22Rv1 (cell line): ENCODE data around the gene DACH1.

Source experiments
- H3K27ac ChIP-seq: fragments of 450-650 bp; 2 replicates; pipeline ENCODE4 v1.5.1; 2017
- ZFX ChIP-seq: fragments of 450-650 bp; IDR thresholded peaks from 2 replicates; pipeline ENCODE4 v1.6.1; 2017; ENCODE audit warnings: antibody characterized with exemption, borderline replicate concordance
- TF ChIP-seq, protein P1 (sequence below): fragments of 450-650 bp; IDR thresholded peaks from 2 replicates; pipeline ENCODE4 v1.5.1; 2017; ENCODE audit warnings: mild to moderate bottlenecking

The DACH1 gene

GRCh38 chr13:71394176-71394575, 472.8 kb downstream of the DACH1 start:
- no peak overlapping the region for H3K27ac ChIP-seq
- TF ChIP-seq, protein P1, sequence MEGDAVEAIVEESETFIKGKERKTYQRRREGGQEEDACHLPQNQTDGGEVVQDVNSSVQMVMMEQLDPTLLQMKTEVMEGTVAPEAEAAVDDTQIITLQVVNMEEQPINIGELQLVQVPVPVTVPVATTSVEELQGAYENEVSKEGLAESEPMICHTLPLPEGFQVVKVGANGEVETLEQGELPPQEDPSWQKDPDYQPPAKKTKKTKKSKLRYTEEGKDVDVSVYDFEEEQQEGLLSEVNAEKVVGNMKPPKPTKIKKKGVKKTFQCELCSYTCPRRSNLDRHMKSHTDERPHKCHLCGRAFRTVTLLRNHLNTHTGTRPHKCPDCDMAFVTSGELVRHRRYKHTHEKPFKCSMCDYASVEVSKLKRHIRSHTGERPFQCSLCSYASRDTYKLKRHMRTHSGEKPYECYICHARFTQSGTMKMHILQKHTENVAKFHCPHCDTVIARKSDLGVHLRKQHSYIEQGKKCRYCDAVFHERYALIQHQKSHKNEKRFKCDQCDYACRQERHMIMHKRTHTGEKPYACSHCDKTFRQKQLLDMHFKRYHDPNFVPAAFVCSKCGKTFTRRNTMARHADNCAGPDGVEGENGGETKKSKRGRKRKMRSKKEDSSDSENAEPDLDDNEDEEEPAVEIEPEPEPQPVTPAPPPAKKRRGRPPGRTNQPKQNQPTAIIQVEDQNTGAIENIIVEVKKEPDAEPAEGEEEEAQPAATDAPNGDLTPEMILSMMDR = no peak
- TF ChIP-seq ZFX = no peak
